Measurements from ENCODE around the gene AGAP1.

- TF ChIP-seq CTCF (IDR thresholded peaks at IDR 0.05) (no peak), POLR2A (IDR thresholded peaks at IDR 0.05) (no peak)
These were observed 487.8 kb downstream of the AGAP1 start for GRCh38 chr2:235981631-235982030.
